K562 (cell line): Measurements from ENCODE around the gene DYSF. TPM values are rescaled to one million over a fixed set of nuclear protein-coding genes. Genes with fewer than 3 reads are reported as not detected.

Experiments used
- ATAC-seq: fragments of 200-7000 bp; cut with Tn5 transposase; 3 replicates; pipeline ENCODE4 v1.9.1; 2020; ENCODE audit warnings: moderate library complexity
- BruUV-seq: library from RNA; stranded (reverse); fragments of 400-500 nt; replicated peaks from 2 replicates; lab custom pipeline; 2021; lab: Mats Ljungman, UMichigan
- CTCF ChIA-PET: fragments of 300-600 bp; formaldehyde crosslinking; extraction: SDS; loops from one replicate; lab custom pipeline; 2021; ENCODE audit warnings: low intra/inter-chr PET ratio; lab: Yijun Ruan, JAX
- POLR2A ChIA-PET: fragments of 300-600, 350-650 bp; sonication (Branson Sonifier 250); formaldehyde crosslinking; extraction: SDS; loops from one replicate; lab custom pipeline; 2021; ENCODE audit warnings: antibody characterized with exemption, inconsistent platforms; lab: Yijun Ruan, JAX
- DNase-seq, 4 experiments: peaks; one replicate each; pipeline versions ENCODE4 v3.0.0 to v3.0.0-alpha.2; 2011 to 2018; ENCODE audit warnings: low spot score in 3 of 4, mixed read lengths in 3 of 4; ENCODE audit errors: extremely low read depth in 1 of 4
- FAIRE-seq: peaks from 2 replicates; lab custom pipeline; 2011; peaks lifted over from hg19 to GRCh38; lab: Jason Lieb, UNC
- H2AFZ ChIP-seq: 2 replicates; pipeline ENCODE4 v1.6.0; 2011; ENCODE audit warnings: low read depth, low read length, control low read depth, inconsistent platforms
- H3K27ac ChIP-seq: fragments of 200-600 bp; 3 replicates; pipeline ENCODE4 v1.8.0; 2011; ENCODE audit warnings: low read depth, mild to moderate bottlenecking, control low read depth, inconsistent platforms, low read length, moderate library complexity, mixed read lengths; ENCODE audit errors: extremely low read depth
- H3K27me3 ChIP-seq, 2 experiments: fragments of 300-600 bp in 1 of 2; 2 replicates in 1 of 2; 3 replicates in 1 of 2; pipeline versions ENCODE4 v1.6.0 to v1.8.0; 2011; ENCODE audit warnings: inconsistent platforms in 2 of 2, low read length in 2 of 2, mild to moderate bottlenecking in 1 of 2, mixed read lengths in 1 of 2, moderate library complexity in 1 of 2; ENCODE audit not compliant: control insufficient read depth in 2 of 2, insufficient read depth in 2 of 2
- H3K36me3 ChIP-seq: fragments of 300-600 bp; 3 replicates; pipeline ENCODE4 v1.8.0; 2011; ENCODE audit warnings: mild to moderate bottlenecking, low read length, inconsistent platforms; ENCODE audit not compliant: control insufficient read depth, insufficient read depth
- H3K4me1 ChIP-seq, 2 experiments: fragments of 200-600 bp in 1 of 2; replicated peaks in 1 of 2; 2 replicates in 1 of 2; 3 replicates in 1 of 2; pipeline versions ENCODE4 v1.5.1 to v1.8.0; 2011; ENCODE audit warnings: inconsistent platforms in 2 of 2, low read length in 2 of 2, mild to moderate bottlenecking in 1 of 2, mixed read lengths in 1 of 2, moderate library complexity in 1 of 2; ENCODE audit not compliant: control insufficient read depth in 2 of 2, insufficient read depth in 2 of 2
- H3K4me2 ChIP-seq: 2 replicates; pipeline ENCODE4 v1.6.1; 2011; ENCODE audit warnings: low read length, control low read depth, inconsistent platforms, mixed read lengths; ENCODE audit not compliant: insufficient read depth
- H3K4me3 ChIP-seq: fragments of 200-600 bp; sonication (generic), shearing (Covaris generic); 2 replicates; pipeline ENCODE4 v1.5.1; 2016; ENCODE audit warnings: control low read depth, inconsistent platforms
- H3K79me2 ChIP-seq: fragments of 200-600 bp; 3 replicates; pipeline ENCODE4 v1.8.0; 2011; ENCODE audit warnings: low read length, inconsistent platforms; ENCODE audit not compliant: control insufficient read depth, insufficient read depth
- H3K9ac ChIP-seq, 2 experiments: 2 replicates each; pipeline versions ENCODE4 v1.6.0 to v1.6.1; 2011; ENCODE audit warnings: low read depth in 2 of 2, low read length in 2 of 2, control low read depth in 1 of 2, inconsistent platforms in 1 of 2, mild to moderate bottlenecking in 1 of 2, mixed read lengths in 1 of 2; ENCODE audit not compliant: insufficient read depth in 1 of 2
- H3K9me1 ChIP-seq: one replicate; pipeline ENCODE4 v1.6.0; 2011; ENCODE audit warnings: inconsistent platforms, mild to moderate bottlenecking, low read length, moderate library complexity; ENCODE audit not compliant: control insufficient read depth, insufficient read depth
- H3K9me3 ChIP-seq: replicated peaks from 2 replicates; pipeline ENCODE4 v1.5.1; 2011; ENCODE audit warnings: low read depth, low read length, inconsistent platforms; ENCODE audit not compliant: control insufficient read depth, insufficient read depth
- H4K20me1 ChIP-seq: replicated peaks from 2 replicates; pipeline ENCODE4 v1.6.1; 2011; ENCODE audit warnings: low read length, inconsistent platforms, mixed read lengths; ENCODE audit not compliant: control insufficient read depth, insufficient read depth
- ETV5 ChIP-seq: sonication (generic); formaldehyde crosslinking; IDR thresholded peaks from 2 replicates; pipeline ENCODE4 v1.4.0; 2020; ENCODE audit warnings: low read depth, mild to moderate bottlenecking, missing genetic modification reagents
- FOXA3 ChIP-seq, 2 experiments: fragments of 450-650 bp in 1 of 2; sonication (generic) in 1 of 2; formaldehyde crosslinking; IDR thresholded peaks in 1 of 2; conservative IDR thresholded peaks in 1 of 2; 2 replicates each; pipeline versions ENCODE4 v1.4.0 to v1.8.0; 2020 to 2022; ENCODE audit warnings: mild to moderate bottlenecking in 2 of 2, missing genetic modification reagents in 1 of 2
- GATA2 ChIP-seq: sonication (generic); formaldehyde crosslinking; IDR thresholded peaks from 2 replicates; pipeline ENCODE4 v1.4.0; 2020; ENCODE audit warnings: mild to moderate bottlenecking, missing genetic modification reagents
- KDM4B ChIP-seq, 2 experiments: fragments of 450-650 bp in 1 of 2; sonication (generic) in 1 of 2; IDR thresholded peaks; 2 replicates each; pipeline ENCODE4 v1.6.1; 2016 to 2017; ENCODE audit warnings: borderline replicate concordance in 2 of 2, antibody characterized with exemption in 1 of 2, low read depth in 1 of 2, mild to moderate bottlenecking in 1 of 2
- KLF6 ChIP-seq: fragments of 250-450 bp; sonication (Bioruptor Pico); IDR thresholded peaks from 2 replicates; pipeline ENCODE4 v1.4.0; 2020; ENCODE audit warnings: mild to moderate bottlenecking, moderate library complexity, borderline replicate concordance
- MIER1 ChIP-seq: fragments of 450-650 bp; IDR thresholded peaks from 2 replicates; pipeline ENCODE4 v1.6.1; 2016; ENCODE audit warnings: antibody characterized with exemption, mild to moderate bottlenecking, low read depth
- PCBP2 ChIP-seq: fragments of 200-400 bp; formaldehyde crosslinking; IDR thresholded peaks from 2 replicates; pipeline ENCODE4 v1.6.1; 2018; ENCODE audit warnings: low read length, low read depth, mild to moderate bottlenecking, moderate library complexity; ENCODE audit not compliant: poor library complexity, severe bottlenecking
- RREB1 ChIP-seq: fragments of 250-450 bp; sonication (Bioruptor Pico); IDR thresholded peaks from 2 replicates; pipeline ENCODE4 v1.4.0; 2020
- SIN3A ChIP-seq, 2 experiments: fragments of 150-350 bp in 1 of 2; IDR thresholded peaks; 2 replicates each; pipeline ENCODE4 v1.6.1; 2011 to 2016; ENCODE audit warnings: borderline replicate concordance in 2 of 2, low read depth in 2 of 2, low read length in 2 of 2, mild to moderate bottlenecking in 2 of 2, moderate library complexity in 2 of 2; ENCODE audit not compliant: control insufficient read depth in 1 of 2
- SMARCA5 ChIP-seq: fragments of 450-650 bp; IDR thresholded peaks from 2 replicates; pipeline ENCODE4 v1.6.1; 2016
- UBTF ChIP-seq, 2 experiments: IDR thresholded peaks; 2 replicates each; pipeline ENCODE4 v1.6.1; 2012; ENCODE audit warnings: improper control_type of control experiment in 2 of 2, low read depth in 2 of 2, low read length in 2 of 2, borderline replicate concordance in 1 of 2
- YBX1 ChIP-seq: fragments of 450-650 bp; IDR thresholded peaks from 2 replicates; pipeline ENCODE4 v1.7.1; 2016; ENCODE audit warnings: mild to moderate bottlenecking
- ZNF3 ChIP-seq: fragments of 250-450 bp; sonication (Bioruptor Pico); IDR thresholded peaks from 2 replicates; pipeline ENCODE4 v1.5.0; 2021; ENCODE audit warnings: mild to moderate bottlenecking, moderate library complexity
- ZNF507 ChIP-seq: conservative IDR thresholded peaks from 2 replicates; pipeline ENCODE4 v1.6.1; 2017; ENCODE audit warnings: missing genetic modification characterization, missing compliant biosample characterization
- ZNF589 ChIP-seq: fragments of 200-800 bp; sonication (Bioruptor generic); IDR thresholded peaks from 2 replicates; pipeline ENCODE4 v1.6.1; 2016; ENCODE audit warnings: low read depth, missing genetic modification characterization, missing compliant biosample characterization
- WGBS: fragments of 100-300 bp; shearing (Covaris generic); methylation state at CpG from one replicate; pipeline ENCODE4 v1.1.6; 2016; ENCODE audit warnings: low coverage, mixed read lengths; ENCODE audit not compliant: insufficient coverage; ENCODE audit errors: missing lambda C conversion rate; 5-methylcytosine and 5-hydroxymethylcytosine counted together
- in situ Hi-C: fragments of 300-500 bp; cut with MboI; formaldehyde crosslinking; loops from 4 replicates; pipeline ENCODE4 v1.15.0; 2018; ENCODE audit warnings: inconsistent platforms, mixed read lengths
- intact Hi-C: fragments of 100-400 bp; cut with micrococcal nuclease; formaldehyde crosslinking; loops from 2 replicates; pipeline ENCODE4 v1.14.2; 2022
- polyA plus RNA-seq, 8 experiments: library from polyadenylated mRNA; depleted of rRNA in 4 of 8; stranded (reverse) in 5 of 8; unstranded in 3 of 8; fragments of >200 nt; fragmentation: Nextera tagmentation in 2 of 8; fragmentation: Illumina TruSeq in 1 of 8; extraction: Ambion mirVana in 2 of 8; extraction: Trizol in 1 of 8; gene quantifications; 2 replicates each; pipeline versions ENCODE4 v1.2.1 to v1.2.3, GENCODE V29; 2011 to 2014; ENCODE audit warnings: inconsistent platforms in 1 of 8, missing spikeins in 1 of 8
- total RNA-seq, 7 experiments: library from RNA; depleted of rRNA in 6 of 7; stranded (reverse); fragments of >200 nt in 6 of 7; fragmentation: Illumina TruSeq in 2 of 7; extraction: Trizol in 2 of 7; gene quantifications; 2 replicates each; pipeline versions ENCODE4 v1.2.1 to v1.2.3, GENCODE V29; 2011 to 2021; ENCODE audit warnings: low replicate concordance in 1 of 7

DYSF gene
- total and polyA plus RNA-seq, 9 of the 15 experiments (the other 6 are each of a cell fraction or from before 2014, with no cell fraction given): 0.01 to 0.80 (median 0.29) TPM

GRCh38 chr2:71706121-71706520 lies 252.8 kb downstream of the DYSF start:
- in situ Hi-C loops: loop anchor here (5.0 kb wide), 1 partner anchor 71 kb away; no protein-coding TSS in a partner anchor
- H3K27ac ChIP-seq: no peak overlapping the region
- ATAC-seq (no peak), DNase-seq (no peak), FAIRE-seq (no peak)
- H3K36me3 ChIP-seq: no peaks in the 10 kb centered on the region
- CTCF ChIA-PET: no interaction called here
- H3K79me2 ChIP-seq: no peaks in the 10 kb centered on the region
- H3K4me3 ChIP-seq: no peak overlapping the region
- no peak overlapping the region for H3K4me2 ChIP-seq
- no peaks in the 10 kb centered on the region for H3K9me3 ChIP-seq
- no peaks in the 10 kb centered on the region for H3K4me1 ChIP-seq
- BruUV-seq: no TSS peak
- peaks cover 0 to 57% of the 10 kb centered on the region in 2 experiments; a peak in 4 of 5 replicates for H3K27me3 ChIP-seq
- no peak overlapping the region for H2AFZ ChIP-seq
- WGBS: 0% methylated on average over 4 of the region's 4 CpGs
- intact Hi-C loops: no loop called here
- H3K9me1 ChIP-seq: no peaks in the 10 kb centered on the region
- H4K20me1 ChIP-seq: peaks cover 6% of the 10 kb centered on the region; the same call in 1 of the 2 replicates
- POLR2A ChIA-PET: no interaction called here
- no peak overlapping the region for H3K9ac ChIP-seq
- TF ChIP-seq YBX1 (no peak), GATA2 (CRISPR knock-in tag) (no peak), KLF6 (CRISPR knock-in tag) (no peak), SIN3A (IDR thresholded peaks at IDR 0.05; ENCODE audit: borderline replicate concordance in 2 of 2, control insufficient read depth in 1 of 2, low read depth in 2 of 2, low read length in 2 of 2) (no peak), PCBP2 (no peak), ETV5 (CRISPR knock-in tag) (no peak), ZNF507 (tag) (no peak), UBTF (IDR thresholded peaks at IDR 0.05; ENCODE audit: borderline replicate concordance in 1 of 2, low read depth in 2 of 2, low read length in 2 of 2) (no peak), SMARCA5 (no peak), KDM4B (IDR thresholded peaks at IDR 0.05; ENCODE audit: borderline replicate concordance in 2 of 2, low read depth in 1 of 2) (no peak), ZNF3 (CRISPR knock-in tag) (no peak), MIER1 (no peak), RREB1 (no peak), ZNF589 (CRISPR knock-in tag) (no peak), FOXA3 (CRISPR knock-in tag; conservative IDR thresholded peaks at IDR 0.05 in 1 of 2, IDR thresholded peaks at IDR 0.05 in 1 of 2) (no peak)
